Activated gamma-delta T cell treated with anti-CD3 and anti-CD28 coated beads, Interleukin-2, amount 50 U/mL, for 16 hours (primary cell): ENCODE results near the gene FTMT.
"Not testable (repeated sequence)": the region's sequence is repeated elsewhere in the genome, so short reads cannot be mapped to it uniquely, and the experiment has no call there.

Source experiments
- DNase-seq: peaks from one replicate; pipeline ENCODE4 v3.0.0-alpha.2; 2020; ENCODE audit warnings: low read depth

FTMT gene

GRCh38 chr5:121851643-121852574, at the start of gene FTMT:
TSS of gene FTMT (plus strand) at chr5:121851882. CDS start at chr5:121851964, 82 bp downstream.
- DNase-seq: no peak

- not testable (repeated sequence) for DNase-seq
Observed at GRCh38 chr5:121805251-121805650, 46.4 kb upstream of the FTMT start.

- no peak for DNase-seq
Observed at GRCh38 chr5:121805911-121806310, 45.8 kb upstream of the FTMT start.

- no peak for DNase-seq
Observed at GRCh38 chr5:121816164-121816563, 35.5 kb upstream of the FTMT start.

GRCh38 chr5:121819682-121820261, 31.9 kb upstream of the FTMT start:
- no peak for DNase-seq

- DNase-seq: no peak
Observed at GRCh38 chr5:121833617-121834016, 18.1 kb upstream of the FTMT start.

GRCh38 chr5:121834021-121834420, 17.7 kb upstream of the FTMT start:
- DNase-seq: no peak

GRCh38 chr5:121841892-121842291, 9.8 kb upstream of the FTMT start:
- no peak for DNase-seq

- no peak for DNase-seq
Observed at GRCh38 chr5:121850272-121850671, 1.4 kb upstream of the FTMT start.

- DNase-seq: no peak
Observed at GRCh38 chr5:121853850-121854249, 2.2 kb downstream of the FTMT start.

GRCh38 chr5:121862801-121863200, 11.1 kb downstream of the FTMT start:
- no peak for DNase-seq

GRCh38 chr5:121863753-121864285, 12.1 kb downstream of the FTMT start:
- DNase-seq: no peak

GRCh38 chr5:121867403-121867802, 15.7 kb downstream of the FTMT start:
- DNase-seq: no peak

GRCh38 chr5:121870489-121870888, 18.8 kb downstream of the FTMT start:
- no peak for DNase-seq

GRCh38 chr5:121872856-121873255, 21.2 kb downstream of the FTMT start:
- no peak for DNase-seq

GRCh38 chr5:121873409-121873808, 21.7 kb downstream of the FTMT start:
- no peak for DNase-seq

- DNase-seq: no peak
Observed at GRCh38 chr5:121885630-121886029, 33.9 kb downstream of the FTMT start.

GRCh38 chr5:121887727-121888126, 36.0 kb downstream of the FTMT start:
- DNase-seq: no peak

- DNase-seq: no peak
Observed at GRCh38 chr5:121890297-121890858, 38.7 kb downstream of the FTMT start.

GRCh38 chr5:121897341-121897740, 45.7 kb downstream of the FTMT start:
- DNase-seq: no peak

- DNase-seq: no peak
Observed at GRCh38 chr5:121899346-121899745, 47.7 kb downstream of the FTMT start.
